ENCODE measurements around the gene KLHDC9. TPM values are rescaled to one million over a fixed set of nuclear protein-coding genes. Genes with fewer than 3 reads are reported as not detected.
"Not testable (repeated sequence)": the region's sequence is repeated elsewhere in the genome, so short reads cannot be mapped to it uniquely, and the experiment has no call there.

KLHDC9 gene
- 15.0 TPM for polyA plus RNA-seq (ENCODE audit: insufficient read length)
- long read RNA-seq, donor 1, transcript KLHDC9-207 (5 exons, 1,038 nt) = major isoform, 6 of 16 reads
- long read RNA-seq, donor 1, partial matches to known transcripts = 0 of 16 reads
- long read RNA-seq, donor 1, other reads (novel, unspliced or antisense) = 0 of 16 reads
- long read RNA-seq, donor 2, partial matches to known transcripts = 0 of 7 reads
- long read RNA-seq, donor 2, other reads (novel, unspliced or antisense) = 0 of 7 reads
- long read RNA-seq, donor 3, partial matches to known transcripts = 0 of 8 reads
- long read RNA-seq, donor 3, other reads (novel, unspliced or antisense) = 0 of 8 reads
- long read RNA-seq, donor 4 = 0 reads
- long read RNA-seq, donor 5, transcript KLHDC9-207 (5 exons, 1,038 nt) = major isoform, 6 of 11 reads
- long read RNA-seq, donor 5, partial matches to known transcripts = 0 of 11 reads
- long read RNA-seq, donor 5, other reads (novel, unspliced or antisense) = 0 of 11 reads
- long read RNA-seq, donor 6, transcript KLHDC9-207 (5 exons, 1,038 nt) = major isoform, 5 of 14 reads
- long read RNA-seq, donor 6, partial matches to known transcripts = 5 of 14 reads
- long read RNA-seq, donor 6, other reads (novel, unspliced or antisense) = 0 of 14 reads
- long read RNA-seq, donor 7, transcript KLHDC9-207 (5 exons, 1,038 nt) = major isoform, 6 of 11 reads
- long read RNA-seq, donor 7, partial matches to known transcripts = 0 of 11 reads
- long read RNA-seq, donor 7, other reads (novel, unspliced or antisense) = 0 of 11 reads
- long read RNA-seq, donor 8, partial matches to known transcripts = 0 of 2 reads
- long read RNA-seq, donor 8, other reads (novel, unspliced or antisense) = 0 of 2 reads

DNA sequence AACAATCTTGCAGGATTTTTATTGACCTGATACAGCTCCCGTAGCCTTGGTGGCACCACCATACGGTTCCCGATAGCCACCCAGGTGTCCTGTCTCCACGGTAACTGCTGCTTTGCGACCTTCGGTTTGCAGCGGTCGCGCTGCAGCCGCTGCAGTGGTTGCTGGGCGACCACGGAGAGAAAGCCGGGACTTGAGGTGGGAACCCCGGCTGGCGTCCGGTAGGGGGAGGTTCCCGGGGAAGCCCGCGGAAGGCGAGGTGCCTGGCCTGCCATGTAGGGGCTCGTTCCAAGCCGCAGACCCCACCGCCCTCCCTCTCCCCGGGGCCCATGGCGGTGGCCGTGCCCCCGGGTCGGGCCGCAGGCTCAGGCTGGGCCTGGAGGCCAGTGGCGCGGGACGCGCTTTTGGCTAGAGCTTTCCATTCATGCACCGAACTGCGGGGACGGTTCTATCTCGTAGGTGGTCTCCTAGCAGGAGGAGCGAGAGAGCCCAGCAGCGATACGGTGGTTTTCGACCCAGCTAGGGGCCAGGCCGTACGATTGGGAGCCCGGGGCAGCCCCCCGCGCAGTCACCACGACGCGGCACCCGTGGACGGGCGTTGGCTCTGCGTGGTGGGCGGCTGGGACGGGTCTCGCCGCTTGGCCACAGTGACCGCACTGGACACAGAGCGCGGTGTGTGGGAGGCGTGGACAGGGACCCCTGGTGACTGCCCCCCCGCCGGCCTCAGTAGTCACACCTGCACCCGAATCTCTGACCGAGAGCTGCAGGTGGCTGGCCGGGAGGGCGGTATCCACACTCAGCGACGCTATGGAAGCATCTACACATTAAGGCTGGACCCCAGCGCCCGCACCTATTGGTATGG lies at the start of gene KLHDC9:
TSS of gene KLHDC9 (plus strand) at position 152 of the 859 bp plus-strand sequence. CDS start at position 327, 175 bp downstream.
- DNase-seq = peak; percentile 85

GRCh38 chr1:161048949-161049722 lies 49.0 kb upstream of the KLHDC9 start:
- no peak for DNase-seq

DNA sequence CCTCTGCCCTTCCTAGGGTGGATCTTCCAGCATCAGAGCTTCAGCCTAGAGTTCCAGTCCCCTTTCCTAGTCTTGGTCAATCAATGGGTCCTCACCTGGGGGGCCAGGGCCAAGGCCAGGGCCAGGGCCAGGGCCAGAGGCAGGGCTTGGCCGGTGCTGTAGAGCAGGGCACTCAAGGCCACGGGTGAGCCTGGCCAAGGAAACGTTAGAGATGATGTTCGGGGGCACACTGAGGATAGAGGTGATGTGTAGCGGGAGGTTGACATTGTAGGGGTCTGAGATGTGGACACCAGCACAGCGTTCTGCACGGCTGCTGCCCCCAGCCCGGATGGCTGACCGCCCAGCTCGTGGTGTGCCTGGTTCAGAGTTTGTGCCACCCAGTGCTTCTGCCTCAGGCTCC lies 46.9 kb upstream of the KLHDC9 start:
- DNase-seq = no peak

DNA sequence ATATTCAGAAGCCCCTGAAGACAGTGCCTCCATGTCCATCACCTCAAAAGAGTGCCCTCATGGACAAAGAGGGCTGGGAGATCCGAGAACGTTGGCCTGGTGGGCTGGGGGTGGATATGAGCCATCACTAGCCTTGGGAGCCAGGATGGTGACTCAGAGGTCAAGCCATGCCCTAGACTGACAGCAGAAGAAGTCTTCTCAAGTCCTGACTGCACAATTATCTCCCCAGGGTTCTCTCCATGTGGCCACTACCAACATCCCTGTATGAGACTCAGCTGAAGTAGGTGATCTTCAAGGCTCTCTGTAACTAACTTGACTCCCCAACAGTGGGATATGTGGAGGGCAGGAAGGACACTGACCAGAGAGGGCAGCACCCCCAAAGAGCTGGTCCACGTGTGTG lies 45.3 kb upstream of the KLHDC9 start:
- no peak for DNase-seq

- no peak for DNase-seq
These were observed 43.9 kb upstream of the KLHDC9 start for GRCh38 chr1:161054232-161054631.

DNA sequence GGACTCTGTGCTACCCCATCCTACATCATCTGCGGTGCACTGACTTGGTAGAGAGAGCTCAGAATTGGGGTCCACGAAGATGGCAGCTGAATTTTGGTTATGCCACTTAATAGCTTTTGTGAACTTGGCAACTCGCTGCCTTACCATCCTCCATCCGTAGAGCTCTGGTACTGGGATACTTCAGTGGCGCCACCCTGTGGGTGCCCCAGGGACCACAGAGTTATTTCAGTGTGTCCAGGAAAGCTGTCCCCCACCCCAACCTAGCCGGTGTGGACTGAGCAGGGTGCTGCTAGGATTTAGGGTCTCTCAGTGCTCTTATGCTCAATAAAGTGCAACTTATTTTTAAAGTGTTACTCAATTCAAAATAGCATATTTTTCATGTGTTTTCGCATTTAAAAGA lies 43.4 kb upstream of the KLHDC9 start:
- DNase-seq = no peak

DNA sequence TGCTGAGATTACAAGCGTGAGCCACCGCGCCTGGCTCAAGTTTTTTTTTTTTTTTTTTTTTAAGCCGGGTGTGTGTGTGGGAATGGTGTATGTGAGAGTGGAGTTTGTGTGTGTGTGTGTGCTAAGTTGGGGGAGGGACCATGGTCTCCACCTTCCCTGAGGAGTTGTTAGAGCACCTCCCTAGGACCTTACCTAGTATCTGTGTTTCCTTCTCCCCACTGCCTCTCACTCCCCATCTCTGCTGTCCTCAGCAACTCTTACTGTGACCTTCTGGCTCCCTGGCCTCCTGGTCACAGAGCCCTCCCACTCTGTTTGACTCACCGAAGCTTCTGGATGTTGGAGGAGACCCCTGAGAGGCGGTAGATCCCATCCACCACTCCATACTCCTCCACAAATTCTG lies 38.9 kb upstream of the KLHDC9 start:
- no peak for DNase-seq

DNA sequence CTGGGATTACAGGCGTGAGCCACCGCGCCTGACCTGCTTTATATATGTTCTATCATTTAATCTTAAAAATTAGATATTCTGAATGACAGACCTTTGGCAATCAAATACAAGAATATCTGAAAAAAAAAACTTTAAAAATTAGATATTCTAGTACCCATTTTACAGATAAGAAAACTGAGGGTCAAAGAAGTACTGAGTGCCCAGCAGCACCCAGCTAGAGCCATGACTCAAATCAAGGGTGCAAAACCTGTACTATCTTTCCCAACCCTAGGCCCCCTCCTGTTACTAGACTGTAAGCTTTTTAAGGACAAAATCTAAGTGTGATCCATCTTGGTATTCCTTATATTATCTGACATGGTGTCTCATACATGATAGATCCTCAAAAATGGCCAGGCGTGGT lies 36.7 kb upstream of the KLHDC9 start:
- DNase-seq = no peak

GRCh38 chr1:161063936-161064335 lies 34.2 kb upstream of the KLHDC9 start:
- DNase-seq = not testable (repeated sequence)

GRCh38 chr1:161065681-161066080 lies 32.5 kb upstream of the KLHDC9 start:
- DNase-seq = not testable (repeated sequence)

GRCh38 chr1:161066694-161067093 lies 31.5 kb upstream of the KLHDC9 start:
- no peak for DNase-seq

DNA sequence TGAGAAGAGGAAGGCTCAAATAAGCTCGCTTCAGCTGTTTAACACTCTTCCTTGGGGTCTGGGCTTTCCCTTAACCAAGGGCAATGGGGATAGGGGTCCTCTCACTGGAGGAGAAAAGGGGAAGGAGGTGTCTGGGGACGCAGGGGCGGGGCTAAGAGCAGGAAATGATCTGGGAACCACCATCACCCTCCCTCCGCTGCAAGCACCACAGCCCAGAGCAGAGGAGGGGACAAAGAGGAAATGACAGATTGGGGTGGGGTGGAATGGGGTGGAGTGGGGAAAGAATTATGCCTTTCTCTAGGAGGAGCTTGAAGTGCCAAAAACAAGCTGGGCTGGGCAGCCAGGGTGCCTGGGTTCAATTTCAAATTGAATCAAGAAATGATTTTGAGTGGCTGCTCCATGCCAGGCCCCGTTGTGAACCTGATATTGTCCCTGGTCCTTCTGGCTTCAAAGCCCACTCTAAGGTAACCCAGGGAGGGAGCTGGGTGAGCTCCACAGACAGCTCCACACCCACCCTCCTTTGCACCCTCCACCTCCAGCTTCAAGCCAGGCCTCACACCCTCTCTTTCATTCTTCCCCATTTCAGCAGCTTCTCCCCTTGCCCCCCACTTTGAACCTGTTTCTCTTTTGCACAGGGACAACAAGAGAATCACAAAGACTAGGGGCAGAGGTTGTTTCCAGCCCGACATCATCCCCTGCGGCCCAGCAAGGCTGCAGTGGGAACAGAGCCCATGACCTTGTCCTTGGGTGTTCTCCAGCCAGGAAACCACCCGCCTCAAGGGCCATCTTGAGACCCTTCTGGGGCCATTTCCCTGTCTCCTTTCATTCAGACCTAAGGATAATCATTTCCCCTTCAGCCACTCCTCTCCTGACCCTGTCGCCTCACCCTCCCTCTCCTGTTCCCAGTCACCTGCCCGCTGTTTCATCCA lies 29.6 kb upstream of the KLHDC9 start:
- no peak for DNase-seq

DNA sequence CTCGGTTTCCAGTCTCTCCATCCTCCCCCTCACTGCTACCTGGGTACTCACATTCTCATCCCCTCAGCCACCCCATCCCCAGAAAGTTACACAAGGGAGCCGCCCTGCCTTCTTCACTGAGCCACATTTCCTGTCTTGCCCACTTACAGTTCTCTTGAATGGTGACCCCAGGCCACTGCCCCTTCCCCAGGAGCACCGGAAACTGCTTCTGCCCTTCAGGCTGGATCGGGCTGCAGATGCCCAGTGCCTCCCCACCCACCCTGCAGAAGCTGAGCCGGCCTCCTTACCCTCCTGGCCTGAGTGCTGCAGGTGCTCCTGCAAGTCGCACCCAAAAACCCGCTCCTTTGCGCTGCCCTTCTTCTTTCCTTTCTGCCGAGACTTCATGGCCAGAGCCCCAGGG lies 28.9 kb upstream of the KLHDC9 start:
- DNase-seq = no peak

DNA sequence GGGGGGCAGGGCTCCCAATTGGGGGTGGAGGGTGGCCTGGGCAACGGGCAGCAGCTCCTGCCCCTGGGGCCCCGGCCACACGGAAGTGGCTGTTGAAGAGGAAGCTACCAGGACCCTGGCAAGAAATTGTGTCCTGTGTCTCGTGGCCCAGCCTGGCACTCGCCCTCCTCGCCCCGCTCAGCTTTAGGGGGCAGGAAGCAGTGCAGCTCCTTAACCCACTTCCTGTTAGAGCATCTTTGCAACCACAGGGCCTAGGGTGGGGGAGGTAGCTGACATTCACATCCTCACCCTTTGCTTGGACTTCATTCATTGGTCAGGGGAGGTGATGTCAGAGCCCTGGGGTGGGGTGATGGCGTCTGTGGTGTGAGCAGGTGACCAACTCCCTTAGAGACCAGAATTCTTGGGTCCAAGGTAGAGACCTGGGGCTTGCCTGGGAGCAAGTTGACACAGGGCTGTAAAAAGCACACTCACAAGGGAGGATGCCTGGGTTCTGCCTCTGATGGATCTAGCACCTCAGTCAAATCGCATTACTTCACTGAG lies 28.4 kb upstream of the KLHDC9 start, which contains the start of gene ARHGAP30:
TSS of gene ARHGAP30 (minus strand) at position 161 of the 540 bp plus-strand sequence. CDS start 267 bp downstream, outside the sequence.
- no peak for DNase-seq

DNA sequence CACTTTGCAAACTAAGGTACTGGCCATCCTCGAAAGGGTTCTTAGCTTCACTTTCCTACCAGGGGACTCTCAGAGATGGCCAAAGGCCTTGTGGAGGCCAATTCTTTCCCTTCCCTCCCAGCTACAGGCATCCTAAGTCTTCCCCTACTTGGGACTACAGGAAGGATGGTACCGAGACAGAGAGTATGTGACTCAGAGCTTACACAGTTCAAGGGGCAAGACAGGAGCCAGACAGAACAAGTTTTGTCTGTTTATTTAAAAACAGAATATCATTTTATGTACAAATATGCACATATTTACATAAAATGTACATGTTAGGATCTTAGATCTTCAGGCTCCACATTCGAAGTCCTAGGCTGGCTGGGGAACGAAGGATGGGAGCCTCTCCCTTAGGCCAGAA lies 27.4 kb upstream of the KLHDC9 start:
- no peak for DNase-seq

GRCh38 chr1:161071886-161072371 lies 26.2 kb upstream of the KLHDC9 start:
- DNase-seq = no peak

- no peak for DNase-seq
These were observed 25.3 kb upstream of the KLHDC9 start for GRCh38 chr1:161072751-161073449.

DNA sequence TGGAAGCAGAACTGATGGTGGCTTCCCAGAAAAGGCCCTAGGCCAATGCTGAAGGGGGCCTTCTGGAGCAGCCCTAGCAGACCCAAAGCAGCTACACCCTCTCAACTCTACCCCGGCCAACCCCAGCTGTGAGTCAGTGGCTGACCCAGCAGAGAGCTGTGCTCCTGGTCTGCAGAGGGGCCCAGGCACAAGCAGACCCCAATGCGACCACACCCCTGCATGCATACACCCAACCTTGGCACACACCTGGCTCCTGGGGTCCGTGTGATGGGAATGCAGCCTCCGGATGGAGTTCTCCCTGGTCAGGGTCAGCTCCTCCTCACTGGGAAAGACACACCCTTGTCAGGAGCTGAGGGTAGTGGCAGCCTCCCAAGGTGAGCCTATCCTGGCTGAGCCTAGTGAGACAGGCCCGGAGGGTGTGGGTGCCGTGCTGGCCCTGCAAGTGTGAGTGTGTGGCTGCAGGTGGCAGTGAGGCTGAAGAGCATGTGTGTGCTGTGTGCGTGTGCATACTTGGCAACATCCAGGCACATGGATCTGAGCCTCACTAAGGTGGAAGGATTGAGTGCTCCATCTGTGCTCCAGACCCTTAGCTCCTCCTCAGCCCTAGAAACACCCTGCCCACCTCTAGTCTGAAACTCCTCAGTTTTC lies 24.6 kb upstream of the KLHDC9 start:
- no peak for DNase-seq
